ENCODE data around the gene RPRD1A.
"Not testable (repeated sequence)": the region's sequence is repeated elsewhere in the genome, so short reads cannot be mapped to it uniquely, and the experiment has no call there.

RPRD1A gene

DNA sequence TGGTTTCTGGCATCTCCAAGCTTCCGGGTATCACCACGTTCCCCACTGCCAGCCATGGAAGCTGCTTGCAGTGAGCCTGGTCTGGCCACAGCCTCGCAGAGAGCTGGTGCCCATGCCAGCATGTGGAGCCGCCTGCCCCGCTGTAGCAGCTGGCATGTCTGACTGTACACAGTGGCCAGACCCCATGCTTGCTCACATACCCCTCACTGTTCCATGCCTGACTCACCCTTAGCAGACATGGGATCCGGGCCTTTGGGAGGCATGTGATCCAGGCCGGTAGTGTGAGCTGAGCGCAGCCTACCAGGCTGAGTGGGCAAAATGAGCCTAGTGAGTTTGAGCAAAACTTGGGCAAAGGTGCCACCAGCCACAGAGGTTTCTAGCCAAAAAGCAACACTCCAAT is 18.8 kb upstream of the RPRD1A start:
- no peaks in the 10 kb centered on the region for H4K20me1 ChIP-seq (ENCODE audit: low read depth, low read length)
- no peak overlapping the region for H3K4me2 ChIP-seq (ENCODE audit: low read depth, low read length, poor library complexity, severe bottlenecking)
- H3K36me3 ChIP-seq (ENCODE audit: low read length): no peaks in the 10 kb centered on the region
- no peak overlapping the region for H3K9ac ChIP-seq (ENCODE audit: low read length)
- no peaks in the 10 kb centered on the region for H3K9me3 ChIP-seq (ENCODE audit: insufficient read depth, low read length)
- no peak overlapping the region for H3K27ac ChIP-seq (ENCODE audit: low read depth, low read length)
- H3K79me2 ChIP-seq (ENCODE audit: insufficient read depth, low read length): no peaks in the 10 kb centered on the region
- TF ChIP-seq EZH2phosphoT487 (conservative IDR thresholded peaks at IDR 0.05; ENCODE audit: low read length): no peak
- TF ChIP-seq CTCF (IDR thresholded peaks at IDR 0.05; ENCODE audit: insufficient read depth, low read length, poor library complexity, severe bottlenecking): no peak
- no peak overlapping the region for H3K4me3 ChIP-seq (ENCODE audit: insufficient read depth, low read length, poor library complexity, severe bottlenecking)
- no peaks in the 10 kb centered on the region for H3F3A ChIP-seq (ENCODE audit: insufficient read depth)
- H2AFZ ChIP-seq (ENCODE audit: low read depth, low read length, severe bottlenecking): no peak overlapping the region
- H3K27me3 ChIP-seq (ENCODE audit: low read length): no peaks in the 10 kb centered on the region
- no peaks in the 10 kb centered on the region for H3K9me2 ChIP-seq (replicated peaks; ENCODE audit: insufficient read depth, low read length)

- H4K20me1 ChIP-seq (ENCODE audit: low read depth, low read length): no peaks in the 10 kb centered on the region
- TF ChIP-seq CTCF (IDR thresholded peaks at IDR 0.05; ENCODE audit: insufficient read depth, low read length, poor library complexity, severe bottlenecking): no peak
- no peak for TF ChIP-seq EZH2phosphoT487 (conservative IDR thresholded peaks at IDR 0.05; ENCODE audit: low read length)
- H3K4me2 ChIP-seq (ENCODE audit: low read depth, low read length, poor library complexity, severe bottlenecking): no peak overlapping the region
- H3F3A ChIP-seq (ENCODE audit: insufficient read depth): no peaks in the 10 kb centered on the region
- no peaks in the 10 kb centered on the region for H3K27me3 ChIP-seq (ENCODE audit: low read length)
- H3K79me2 ChIP-seq (ENCODE audit: insufficient read depth, low read length): no peaks in the 10 kb centered on the region
- H3K9me3 ChIP-seq (ENCODE audit: insufficient read depth, low read length): 0 out of 2 replicates have a peak, but pooled peaks cover under 1% of the 10 kb centered on the region
- no peaks in the 10 kb centered on the region; the same call in 1 of the 2 replicates for H3K36me3 ChIP-seq (ENCODE audit: low read length)
- no peaks in the 10 kb centered on the region for H3K9me2 ChIP-seq (replicated peaks; ENCODE audit: insufficient read depth, low read length)
- no peak overlapping the region for H3K27ac ChIP-seq (ENCODE audit: low read depth, low read length)
- H2AFZ ChIP-seq (ENCODE audit: low read depth, low read length, severe bottlenecking): no peak overlapping the region
- H3K9ac ChIP-seq (ENCODE audit: low read length): no peak overlapping the region
- H3K4me3 ChIP-seq (ENCODE audit: insufficient read depth, low read length, poor library complexity, severe bottlenecking): no peak overlapping the region
Measured at GRCh38 chr18:36085195-36085594, 17.8 kb upstream of the RPRD1A start.

DNA sequence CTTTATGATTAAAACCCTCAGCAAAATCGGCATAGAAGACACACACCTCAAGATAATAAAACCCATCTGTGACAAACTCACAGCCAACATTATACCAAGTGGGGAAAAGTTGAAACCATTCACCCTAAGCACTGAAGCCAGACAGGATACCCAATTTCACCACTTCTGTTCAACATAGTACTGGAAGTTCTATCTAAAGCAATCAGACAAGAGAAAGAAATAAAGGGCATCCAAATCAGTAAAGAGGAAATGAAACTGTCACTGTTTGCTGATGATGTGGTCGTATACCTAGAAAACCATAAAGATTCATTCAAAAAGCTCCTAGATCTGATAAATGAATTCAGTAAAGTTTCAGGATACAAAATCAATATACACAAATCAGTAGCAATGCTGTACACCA is 16.4 kb upstream of the RPRD1A start:
- no peak overlapping the region for H2AFZ ChIP-seq (ENCODE audit: low read depth, low read length, severe bottlenecking)
- H3K36me3 ChIP-seq (ENCODE audit: low read length): no peaks in the 10 kb centered on the region; the same call in 1 of the 2 replicates
- no peak overlapping the region for H3K4me3 ChIP-seq (ENCODE audit: insufficient read depth, low read length, poor library complexity, severe bottlenecking)
- no peaks in the 10 kb centered on the region for H3F3A ChIP-seq (ENCODE audit: insufficient read depth)
- H3K4me2 ChIP-seq (ENCODE audit: low read depth, low read length, poor library complexity, severe bottlenecking): no peak overlapping the region
- H3K9ac ChIP-seq (ENCODE audit: low read length): no peak overlapping the region
- H3K9me2 ChIP-seq (replicated peaks; ENCODE audit: insufficient read depth, low read length): no peaks in the 10 kb centered on the region
- no peaks in the 10 kb centered on the region for H4K20me1 ChIP-seq (ENCODE audit: low read depth, low read length)
- H3K9me3 ChIP-seq (ENCODE audit: insufficient read depth, low read length): 0 out of 2 replicates have a peak, but pooled peaks cover 5% of the 10 kb centered on the region
- H3K79me2 ChIP-seq (ENCODE audit: insufficient read depth, low read length): no peaks in the 10 kb centered on the region
- TF ChIP-seq CTCF (IDR thresholded peaks at IDR 0.05; ENCODE audit: insufficient read depth, low read length, poor library complexity, severe bottlenecking): no peak
- no peak for TF ChIP-seq EZH2phosphoT487 (conservative IDR thresholded peaks at IDR 0.05; ENCODE audit: low read length)
- H3K27me3 ChIP-seq (ENCODE audit: low read length): no peaks in the 10 kb centered on the region
- no peak overlapping the region for H3K27ac ChIP-seq (ENCODE audit: low read depth, low read length)

DNA sequence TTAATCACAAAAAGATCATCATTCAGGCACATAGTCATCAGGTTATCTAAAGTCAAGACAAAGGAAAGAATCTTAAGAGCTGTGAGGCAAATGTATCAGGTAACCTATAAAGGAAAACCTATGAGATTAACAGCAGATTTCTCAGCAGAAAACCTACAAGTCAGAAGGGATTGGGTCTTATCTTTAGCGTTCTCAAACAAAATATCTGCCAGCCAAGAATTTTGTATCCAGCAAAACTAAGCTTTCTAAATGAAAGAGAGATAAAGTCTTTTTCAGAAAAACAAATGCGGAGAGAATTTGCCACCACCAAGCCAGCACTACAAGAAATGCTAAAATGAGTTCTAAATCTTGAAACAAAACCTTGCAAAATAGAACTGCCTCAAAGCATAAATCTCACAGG is 13.8 kb upstream of the RPRD1A start:
- H3K9me2 ChIP-seq (replicated peaks; ENCODE audit: insufficient read depth, low read length); H4K20me1 ChIP-seq (ENCODE audit: low read depth, low read length); H3K9me3 ChIP-seq (ENCODE audit: insufficient read depth, low read length); H3K36me3 ChIP-seq (ENCODE audit: low read length); H3F3A ChIP-seq (ENCODE audit: insufficient read depth); H2AFZ ChIP-seq (ENCODE audit: low read depth, low read length, severe bottlenecking); H3K27me3 ChIP-seq (ENCODE audit: low read length); H3K9ac ChIP-seq (ENCODE audit: low read length); H3K4me3 ChIP-seq (ENCODE audit: insufficient read depth, low read length, poor library complexity, severe bottlenecking); H3K4me2 ChIP-seq (ENCODE audit: low read depth, low read length, poor library complexity, severe bottlenecking); H3K79me2 ChIP-seq (ENCODE audit: insufficient read depth, low read length); H3K27ac ChIP-seq (ENCODE audit: low read depth, low read length): not testable (repeated sequence)
